NAMALWA (cell line): ENCODE results near the gene PCDH9.

ENCODE experiments used
- DNase-seq: peaks from one replicate; pipeline ENCODE4 v3.0.0-alpha.2; 2015; ENCODE audit warnings: low spot score

PCDH9 gene

GRCh38 chr13:66574606-66575005 is 655.5 kb downstream of the PCDH9 start:
- no peak for DNase-seq

GRCh38 chr13:66567899-66568612 is 662.1 kb downstream of the PCDH9 start:
- no peak for DNase-seq

- DNase-seq: no peak
Observed at GRCh38 chr13:66565279-66565678, 664.9 kb downstream of the PCDH9 start.

- no peak for DNase-seq
Observed at GRCh38 chr13:66563076-66563475, 667.1 kb downstream of the PCDH9 start.

- DNase-seq: no peak
Observed at GRCh38 chr13:66562054-66562453, 668.1 kb downstream of the PCDH9 start.

- no peak for DNase-seq
Observed at GRCh38 chr13:66560991-66561390, 669.1 kb downstream of the PCDH9 start.

GRCh38 chr13:66560189-66560588 is 669.9 kb downstream of the PCDH9 start:
- no peak for DNase-seq

- DNase-seq: no peak
Observed at GRCh38 chr13:66559093-66559492, 671.0 kb downstream of the PCDH9 start.

- peak; percentile 16 for DNase-seq
Observed at GRCh38 chr13:66558506-66558905, 671.6 kb downstream of the PCDH9 start.

- DNase-seq: no peak
Observed at GRCh38 chr13:66557357-66557756, 672.8 kb downstream of the PCDH9 start.

GRCh38 chr13:66556306-66556705 is 673.8 kb downstream of the PCDH9 start:
- DNase-seq: no peak

GRCh38 chr13:66553391-66553790 is 676.7 kb downstream of the PCDH9 start:
- DNase-seq: no peak

- DNase-seq: no peak
Observed at GRCh38 chr13:66551128-66551527, 679.0 kb downstream of the PCDH9 start.

GRCh38 chr13:66547685-66548084 is 682.5 kb downstream of the PCDH9 start:
- DNase-seq: no peak

- DNase-seq: no peak
Observed at GRCh38 chr13:66546534-66547379, 683.4 kb downstream of the PCDH9 start.

GRCh38 chr13:66543780-66544179 is 686.4 kb downstream of the PCDH9 start:
- DNase-seq: peak; percentile 31

- no peak for DNase-seq
Observed at GRCh38 chr13:66537417-66537816, 692.7 kb downstream of the PCDH9 start.

GRCh38 chr13:66536746-66537145 is 693.4 kb downstream of the PCDH9 start:
- DNase-seq: no peak

- DNase-seq: no peak
Observed at GRCh38 chr13:66534561-66534960, 695.6 kb downstream of the PCDH9 start.

GRCh38 chr13:66532845-66533244 is 697.3 kb downstream of the PCDH9 start:
- DNase-seq: no peak

- no peak for DNase-seq
Observed at GRCh38 chr13:66532146-66532545, 698.0 kb downstream of the PCDH9 start.

GRCh38 chr13:66530686-66531085 is 699.5 kb downstream of the PCDH9 start:
- DNase-seq: no peak

- no peak for DNase-seq
Observed at GRCh38 chr13:66530158-66530557, 700.0 kb downstream of the PCDH9 start.
